K562 (cell line): ENCODE measurements around the gene RCC1. TPM values are rescaled to one million over a fixed set of nuclear protein-coding genes. Genes with fewer than 3 reads are reported as not detected.
A peak's percentile ranks its signal among the peaks of the same experiment; 100 is the strongest.

ENCODE experiments used
- ARID2 ChIP-seq: fragments of 450-650 bp; IDR thresholded peaks from 2 replicates; pipeline ENCODE4 v1.6.1; 2017; ENCODE audit warnings: antibody characterized with exemption, mild to moderate bottlenecking
- CBX1 ChIP-seq: sonication (generic); IDR thresholded peaks from 2 replicates; pipeline ENCODE4 v1.6.1; 2016; ENCODE audit warnings: antibody characterized with exemption, low read depth, mild to moderate bottlenecking
- CCAR2 ChIP-seq: fragments of 200-400 bp; formaldehyde crosslinking; IDR thresholded peaks from 2 replicates; pipeline ENCODE4 v1.6.1; 2017; ENCODE audit warnings: mild to moderate bottlenecking, low read depth, low read length
- CHD4 ChIP-seq: fragments of 200-600 bp; sonication (generic); IDR thresholded peaks from 3 replicates; pipeline ENCODE4 v1.6.1; 2012; ENCODE audit warnings: low read depth, mild to moderate bottlenecking, mixed read lengths, low read length, inconsistent platforms; ENCODE audit not compliant: insufficient read depth, insufficient replicate concordance, poor library complexity, severe bottlenecking
- EP400 ChIP-seq: fragments of 450-650 bp; IDR thresholded peaks from 2 replicates; pipeline ENCODE4 v1.6.1; 2017; ENCODE audit warnings: antibody characterized with exemption, mild to moderate bottlenecking, moderate library complexity
- ERF ChIP-seq: fragments of 450-650 bp; formaldehyde crosslinking; IDR thresholded peaks from 2 replicates; pipeline ENCODE4 v1.4.0; 2020; ENCODE audit warnings: mild to moderate bottlenecking, mixed read lengths
- HCFC1 ChIP-seq: IDR thresholded peaks from 2 replicates; pipeline ENCODE4 v1.6.1; 2012; ENCODE audit warnings: low read depth, low read length, improper control_type of control experiment
- MEIS2 ChIP-seq: fragments of 450-650 bp; IDR thresholded peaks from 2 replicates; pipeline ENCODE4 v1.6.1; 2014; ENCODE audit warnings: mild to moderate bottlenecking; ENCODE audit not compliant: partially characterized antibody
- MNT ChIP-seq, 2 experiments: fragments of 450-650 bp; conservative IDR thresholded peaks; 2 replicates each; pipeline ENCODE4 v1.6.1; 2017; ENCODE audit warnings: mild to moderate bottlenecking in 2 of 2, moderate library complexity in 2 of 2
- MTF1 ChIP-seq: fragments of 250-450 bp; sonication (Bioruptor Pico); IDR thresholded peaks from 2 replicates; pipeline ENCODE4 v1.9.0; 2021; ENCODE audit warnings: moderate library complexity, mild to moderate bottlenecking, inconsistent platforms, borderline replicate concordance
- NFRKB ChIP-seq: fragments of 450-650 bp; IDR thresholded peaks from 2 replicates; pipeline ENCODE4 v1.6.1; 2016; ENCODE audit warnings: low read depth
- NUFIP1 ChIP-seq: fragments of 450-650 bp; IDR thresholded peaks from 2 replicates; pipeline ENCODE4 v1.6.1; 2018; ENCODE audit not compliant: partially characterized antibody
- SMARCA5 ChIP-seq: fragments of 450-650 bp; IDR thresholded peaks from 2 replicates; pipeline ENCODE4 v1.6.1; 2016
- SRF ChIP-seq, 2 experiments: fragments of 250-450, 450-650 bp in 1 of 2; sonication (Bioruptor Pico) in 1 of 2; sonication (generic) in 1 of 2; formaldehyde crosslinking; IDR thresholded peaks; 2 replicates each; pipeline versions ENCODE4 v1.5.0 to v1.5.1; 2020 to 2022; ENCODE audit warnings: mild to moderate bottlenecking in 1 of 2, missing genetic modification reagents in 1 of 2
- SRSF7 ChIP-seq: fragments of 200-400 bp; formaldehyde crosslinking; optimal IDR thresholded peaks from 2 replicates; pipeline ENCODE3; 2017; ENCODE audit warnings: mild to moderate bottlenecking, low read depth, low read length
- TCF7L2 ChIP-seq: fragments of 150-350 bp; IDR thresholded peaks from 2 replicates; pipeline ENCODE4 v1.6.1; 2016; ENCODE audit warnings: low read depth, mild to moderate bottlenecking, low read length, moderate library complexity
- ZBTB49 ChIP-seq: sonication (generic); formaldehyde crosslinking; IDR thresholded peaks from 2 replicates; pipeline ENCODE4 v1.8.0; 2022; ENCODE audit warnings: missing genetic modification reagents, mild to moderate bottlenecking, borderline replicate concordance
- ZNF586 ChIP-seq: fragments of 450-650 bp; formaldehyde crosslinking; conservative IDR thresholded peaks from 2 replicates; pipeline ENCODE4 v1.4.0; 2020; ENCODE audit warnings: mild to moderate bottlenecking, moderate library complexity
- polyA plus RNA-seq, 8 experiments: library from polyadenylated mRNA; depleted of rRNA in 4 of 8; stranded (reverse) in 5 of 8; unstranded in 3 of 8; fragments of >200 nt; fragmentation: Nextera tagmentation in 2 of 8; fragmentation: Illumina TruSeq in 1 of 8; extraction: Ambion mirVana in 2 of 8; extraction: Trizol in 1 of 8; gene quantifications; 2 replicates each; pipeline versions ENCODE4 v1.2.1 to v1.2.3, GENCODE V29; 2011 to 2014; ENCODE audit warnings: inconsistent platforms in 1 of 8, missing spikeins in 1 of 8
- total RNA-seq, 7 experiments: library from RNA; depleted of rRNA in 6 of 7; stranded (reverse); fragments of >200 nt in 6 of 7; fragmentation: Illumina TruSeq in 2 of 7; extraction: Trizol in 2 of 7; gene quantifications; 2 replicates each; pipeline versions ENCODE4 v1.2.1 to v1.2.3, GENCODE V29; 2011 to 2021; ENCODE audit warnings: low replicate concordance in 1 of 7
- TF ChIP-seq, protein P1 (sequence below): conservative IDR thresholded peaks from 2 replicates; pipeline ENCODE4 v1.6.1; 2011; ENCODE audit warnings: low read depth, mild to moderate bottlenecking, low read length; ENCODE audit not compliant: control insufficient read depth
- TF ChIP-seq, protein P2 (sequence below): sonication (generic); formaldehyde crosslinking; IDR thresholded peaks from 2 replicates; pipeline ENCODE4 v1.9.0; 2022; ENCODE audit warnings: mild to moderate bottlenecking, missing genetic modification reagents
- TF ChIP-seq, protein P3 (sequence below): fragments of 450-650 bp; IDR thresholded peaks from 2 replicates; pipeline ENCODE4 v1.7.0; 2016; ENCODE audit warnings: borderline replicate concordance

RCC1 gene
- total and polyA plus RNA-seq, 9 of the 15 experiments (the other 6 are each of a cell fraction or from before 2014, with no cell fraction given): 16.4 to 202 (median 107) TPM

GRCh38 chr1:28581531-28582247 lies 75.8 kb downstream of the RCC1 start (continued):
- TF ChIP-seq ARID2 (no peak; the same call in 1 of the 2 replicates), CHD4 (no peak), SRSF7 (peak; percentile 73), ERF (peak; percentile 89), CCAR2 (no peak), EP400 (peak; percentile 94), ZBTB49 (CRISPR knock-in tag) (peak; percentile 88; the same call in 1 of the 2 replicates), NFRKB (no peak; the same call in 1 of the 2 replicates), ZNF586 (CRISPR knock-in tag) (no peak), HCFC1 (peak; percentile 100), MEIS2 (peak; percentile 28), SRF (CRISPR knock-in tag; IDR thresholded peaks at IDR 0.05) (peak in 1 of 2 experiments; percentile 62; a peak in 3 of 4 replicates), MTF1 (CRISPR knock-in tag) (no peak), NUFIP1 (peak; percentile 38), SMARCA5 (no peak), MNT (conservative IDR thresholded peaks at IDR 0.05) (peak; percentile 89 to 94), CBX1 (peak; percentile 99), TCF7L2 (no peak)
- TF ChIP-seq, protein P1, sequence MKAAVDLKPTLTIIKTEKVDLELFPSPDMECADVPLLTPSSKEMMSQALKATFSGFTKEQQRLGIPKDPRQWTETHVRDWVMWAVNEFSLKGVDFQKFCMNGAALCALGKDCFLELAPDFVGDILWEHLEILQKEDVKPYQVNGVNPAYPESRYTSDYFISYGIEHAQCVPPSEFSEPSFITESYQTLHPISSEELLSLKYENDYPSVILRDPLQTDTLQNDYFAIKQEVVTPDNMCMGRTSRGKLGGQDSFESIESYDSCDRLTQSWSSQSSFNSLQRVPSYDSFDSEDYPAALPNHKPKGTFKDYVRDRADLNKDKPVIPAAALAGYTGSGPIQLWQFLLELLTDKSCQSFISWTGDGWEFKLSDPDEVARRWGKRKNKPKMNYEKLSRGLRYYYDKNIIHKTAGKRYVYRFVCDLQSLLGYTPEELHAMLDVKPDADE: peak; percentile 99
- TF ChIP-seq, protein P2, sequence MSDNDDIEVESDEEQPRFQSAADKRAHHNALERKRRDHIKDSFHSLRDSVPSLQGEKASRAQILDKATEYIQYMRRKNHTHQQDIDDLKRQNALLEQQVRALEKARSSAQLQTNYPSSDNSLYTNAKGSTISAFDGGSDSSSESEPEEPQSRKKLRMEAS (CRISPR knock-in tag): peak; percentile 94
- TF ChIP-seq, protein P3, sequence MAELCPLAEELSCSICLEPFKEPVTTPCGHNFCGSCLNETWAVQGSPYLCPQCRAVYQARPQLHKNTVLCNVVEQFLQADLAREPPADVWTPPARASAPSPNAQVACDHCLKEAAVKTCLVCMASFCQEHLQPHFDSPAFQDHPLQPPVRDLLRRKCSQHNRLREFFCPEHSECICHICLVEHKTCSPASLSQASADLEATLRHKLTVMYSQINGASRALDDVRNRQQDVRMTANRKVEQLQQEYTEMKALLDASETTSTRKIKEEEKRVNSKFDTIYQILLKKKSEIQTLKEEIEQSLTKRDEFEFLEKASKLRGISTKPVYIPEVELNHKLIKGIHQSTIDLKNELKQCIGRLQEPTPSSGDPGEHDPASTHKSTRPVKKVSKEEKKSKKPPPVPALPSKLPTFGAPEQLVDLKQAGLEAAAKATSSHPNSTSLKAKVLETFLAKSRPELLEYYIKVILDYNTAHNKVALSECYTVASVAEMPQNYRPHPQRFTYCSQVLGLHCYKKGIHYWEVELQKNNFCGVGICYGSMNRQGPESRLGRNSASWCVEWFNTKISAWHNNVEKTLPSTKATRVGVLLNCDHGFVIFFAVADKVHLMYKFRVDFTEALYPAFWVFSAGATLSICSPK: no peak
